Subcutaneous adipose tissue (tissue), 4 donors: Measurements from ENCODE around the gene OR52A1. TPM values are rescaled to one million over a fixed set of nuclear protein-coding genes. Genes with fewer than 3 reads are reported as not detected.

ENCODE experiments used
- CTCF ChIP-seq: fragments of 450-650 bp; IDR thresholded peaks from one replicate; pipeline ENCODE4 v1.5.1; 2016; ENCODE audit warnings: low read depth, mild to moderate bottlenecking, control low read depth, antibody characterized with exemption, moderate library complexity
- total RNA-seq, 4 donors: library from RNA; depleted of rRNA; stranded (reverse); fragments of >200 nt; gene quantifications; one replicate each; pipeline ENCODE4 v1.1.0, GENCODE V29; 2016

Gene OR52A1
- total RNA-seq, 4 donors from 2014 or later, result not detected

- no peak for TF ChIP-seq CTCF
Observed at GRCh38 chr11:5096011-5096410, 58.5 kb downstream of the OR52A1 start.

Other genes starting within 250 kb of the OR52A1 start
- not detected for gene OR51G2, start 235.4 kb downstream of the OR52A1 start, total RNA-seq
- gene OR51G1, start 230.4 kb downstream of the OR52A1 start, total RNA-seq, result not detected
- gene OR51A4, start 207.2 kb downstream of the OR52A1 start, total RNA-seq, result not detected
- gene OR51A2, start 199.0 kb downstream of the OR52A1 start, total RNA-seq, result not detected
- gene OR51L1, start 159.9 kb downstream of the OR52A1 start, total RNA-seq, result not detected
- gene OR52J3, start 108.2 kb downstream of the OR52A1 start, total RNA-seq, result not detected
- not detected for gene OR52E2, start 95.1 kb downstream of the OR52A1 start, total RNA-seq
- gene OR52E1, start 85.2 kb downstream of the OR52A1 start, total RNA-seq, result not detected
- not detected for gene OR52A5, start 16.4 kb downstream of the OR52A1 start, total RNA-seq
- not detected for gene OR51V1, start 45.9 kb upstream of the OR52A1 start, total RNA-seq
- 100 to 1,000 TPM in 2 of 4 donors, 10 to 100 TPM in 2; 22.2 to 687 (median 94.5) TPM for gene HBB, start 72.3 kb upstream of the OR52A1 start, total RNA-seq
- 1 to 10 TPM in 1 of 4 donors, not detected in 3; 4.4 TPM for gene HBD, start 79.7 kb upstream of the OR52A1 start, total RNA-seq
- not detected for gene HBG1, start 95.1 kb upstream of the OR52A1 start, total RNA-seq
- not detected for gene HBG2, start 100.0 kb upstream of the OR52A1 start, total RNA-seq
- not detected for gene HBE1, start 115.2 kb upstream of the OR52A1 start, total RNA-seq
- gene OR51B4, start 147.2 kb upstream of the OR52A1 start, total RNA-seq, result not detected
- not detected for gene OR51B2, start 169.5 kb upstream of the OR52A1 start, total RNA-seq
- gene OR51B5, start 188.8 kb upstream of the OR52A1 start, total RNA-seq, result under 1 TPM in 2 of 4 donors, not detected in 2; 0.66 to 0.85 TPM
- not detected for gene OR51B6, start 196.8 kb upstream of the OR52A1 start, total RNA-seq
- gene OR51M1, start 229.1 kb upstream of the OR52A1 start, total RNA-seq, result not detected